Activated gamma-delta T cell (primary cell): ENCODE results near the gene BLTP3B.

Experiments used
- DNase-seq: peaks from one replicate; lab custom pipeline; 2025; lab: John Stamatoyannopoulos, UW

BLTP3B gene

DNA sequence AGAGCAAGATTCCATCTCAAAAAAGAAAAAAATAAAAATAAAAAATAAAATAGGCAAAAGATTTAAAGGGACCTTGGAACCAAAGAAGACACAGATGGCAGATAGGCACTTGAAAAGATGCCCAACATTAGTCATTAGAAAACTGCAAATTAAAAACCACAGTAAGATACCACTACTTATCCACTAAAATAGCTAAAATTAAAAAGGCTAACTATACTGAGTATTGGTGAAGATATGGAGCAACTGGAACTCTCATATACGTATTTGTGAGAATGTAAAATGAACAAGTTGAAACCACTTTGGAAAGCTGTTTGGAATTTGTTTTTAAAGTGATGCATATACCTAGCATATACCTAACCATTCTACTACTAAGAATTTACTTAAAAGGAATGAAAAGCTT, 22.3 kb downstream of the BLTP3B start:
- DNase-seq, result no peak

DNA sequence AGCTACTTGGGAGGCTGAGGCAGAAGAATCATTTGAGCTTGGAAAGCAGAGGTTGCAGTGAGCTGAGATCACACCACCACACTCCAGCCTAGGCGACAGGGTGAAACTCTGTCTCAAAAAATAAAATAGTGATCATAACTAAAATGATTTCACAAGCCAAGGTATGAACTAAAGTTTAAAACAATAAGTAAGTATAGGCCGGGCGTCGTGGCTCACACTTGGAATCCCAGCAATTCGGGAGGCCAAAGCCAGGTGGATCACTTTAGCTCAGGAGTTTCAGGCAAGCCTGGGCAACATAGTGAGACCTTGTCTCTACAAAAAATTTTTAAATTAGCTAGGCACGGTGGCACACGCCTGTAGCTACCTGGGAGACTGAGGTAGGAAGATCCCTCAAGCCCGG, 27.4 kb downstream of the BLTP3B start:
- no peak for DNase-seq

DNA sequence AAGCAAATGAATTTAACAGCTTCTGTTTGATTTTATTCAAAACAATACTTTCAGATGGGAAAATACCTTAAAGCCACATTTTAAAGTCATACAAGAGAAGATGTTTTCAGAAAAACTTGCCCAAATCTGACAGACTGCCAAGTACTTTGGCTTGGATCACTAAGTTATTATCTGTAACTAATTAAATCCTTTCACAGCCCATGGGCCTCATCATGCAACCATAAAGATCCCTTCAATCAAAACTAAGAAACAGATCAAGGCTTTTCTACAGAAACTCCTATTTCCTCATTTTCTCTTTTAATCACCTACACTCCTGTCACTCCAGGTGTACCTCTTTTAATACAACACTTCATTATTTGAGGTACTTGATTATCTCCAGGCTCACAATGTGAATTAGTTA, 28.1 kb downstream of the BLTP3B start:
- DNase-seq, result no peak

DNA sequence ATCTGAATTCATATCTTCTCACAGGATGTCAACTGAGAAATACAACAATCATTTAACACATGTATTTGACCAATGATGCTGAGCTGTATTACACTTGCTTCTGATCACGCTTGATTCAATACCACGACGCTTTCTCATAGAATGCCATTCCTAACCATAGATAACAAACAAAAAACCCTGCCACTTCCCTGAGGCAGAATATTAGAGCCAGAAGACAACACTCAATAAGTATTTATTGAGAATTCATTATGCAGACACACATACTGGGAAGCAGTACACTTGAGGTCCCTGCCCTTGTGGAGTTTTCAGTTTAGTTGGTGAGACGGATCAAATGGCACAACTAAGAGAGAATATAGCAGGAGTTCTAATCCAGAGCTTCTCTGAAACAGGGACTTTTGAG, 32.4 kb downstream of the BLTP3B start:
- no peak for DNase-seq

DNA sequence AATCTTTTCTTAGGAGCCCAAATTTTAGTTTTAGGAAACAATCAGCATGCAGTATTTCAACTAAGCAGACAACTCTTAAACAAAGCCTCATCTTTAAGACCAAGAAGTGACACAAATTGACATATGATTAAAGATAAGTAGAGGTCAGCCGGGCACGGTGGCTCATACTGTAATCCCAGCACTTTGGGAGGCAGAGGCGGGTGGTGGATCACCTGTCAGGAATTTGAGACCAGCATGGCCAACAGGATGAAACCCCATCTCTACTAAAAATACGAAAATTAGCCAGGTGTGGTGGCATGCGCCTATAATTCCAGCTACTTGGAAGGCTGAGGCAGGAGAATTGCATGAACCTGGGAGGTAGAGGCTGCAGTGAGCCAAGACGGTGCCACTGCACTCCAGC, 35.8 kb downstream of the BLTP3B start:
- DNase-seq, result no peak

DNA sequence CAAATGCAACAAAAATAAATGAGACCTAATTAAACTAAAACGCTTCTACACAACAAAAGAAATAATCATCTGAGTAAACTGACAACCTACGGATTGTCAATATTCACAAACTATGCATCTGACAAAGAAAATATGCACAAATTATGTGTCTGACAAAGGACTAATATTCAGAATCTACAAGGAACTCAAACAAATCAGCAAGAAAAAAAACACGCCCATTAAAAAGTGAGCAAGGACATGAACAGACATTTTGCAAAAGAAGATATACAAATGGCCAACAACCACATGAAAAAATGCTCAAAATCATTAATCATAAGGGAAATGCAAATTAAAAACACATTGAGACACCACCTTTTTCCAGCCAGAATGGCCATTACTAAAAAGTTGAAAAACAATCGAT, 37.0 kb downstream of the BLTP3B start:
- no peak for DNase-seq

DNA sequence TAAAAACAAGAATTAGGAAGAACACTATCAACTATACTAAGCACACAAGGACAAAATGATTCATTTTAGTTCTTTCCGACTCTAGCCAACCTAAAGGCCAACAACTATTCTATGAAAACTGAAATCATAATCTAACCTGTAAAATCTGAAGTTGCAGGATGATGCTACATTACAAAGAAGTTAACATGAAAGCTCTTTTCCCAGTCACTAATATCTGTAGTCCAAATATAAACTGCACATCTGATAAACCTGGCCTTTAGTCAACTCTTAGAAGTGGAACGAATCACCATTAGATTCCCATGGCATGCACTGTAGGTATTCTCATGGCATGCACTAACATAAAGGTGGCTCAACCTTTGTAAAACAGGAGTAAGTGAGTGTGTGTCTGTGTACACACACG, 41.7 kb downstream of the BLTP3B start:
- no peak for DNase-seq
